SK-N-SH treated with all-trans-retinoic acid at 6 μM for 48 hours (cell line): ENCODE data around the gene C11orf86.

Experiments used
- ESRRG ChIP-seq: fragments of 250-450 bp; sonication (Bioruptor Pico); IDR thresholded peaks from 2 replicates; pipeline ENCODE4 v1.6.1; 2021; ENCODE audit warnings: mild to moderate bottlenecking
- PATZ1 ChIP-seq: fragments of 250-450 bp; sonication (Bioruptor Pico); IDR thresholded peaks from 2 replicates; pipeline ENCODE4 v1.8.0; 2020; ENCODE audit warnings: mild to moderate bottlenecking, moderate library complexity, borderline replicate concordance
- SNAI2 ChIP-seq: fragments of 250-450 bp; sonication (Bioruptor Pico); IDR thresholded peaks from 2 replicates; pipeline ENCODE4 v1.5.0; 2020; ENCODE audit warnings: mild to moderate bottlenecking, moderate library complexity
- ZFP3 ChIP-seq: fragments of 250-450 bp; sonication (Bioruptor Pico); IDR thresholded peaks from 2 replicates; pipeline ENCODE4 v1.5.0; 2020; ENCODE audit warnings: mild to moderate bottlenecking, moderate library complexity

- TF ChIP-seq SNAI2 (CRISPR knock-in tag) (no peak), ESRRG (CRISPR knock-in tag) (no peak), PATZ1 (CRISPR knock-in tag) (no peak), ZFP3 (CRISPR knock-in tag) (no peak)
Measured at GRCh38 chr11:66966351-66966750, 8.8 kb upstream of the C11orf86 start.
